Neural crest cell (in vitro differentiated cells): ENCODE data around the gene DHX40. TPM values are rescaled to one million over a fixed set of nuclear protein-coding genes. Genes with fewer than 3 reads are reported as not detected.
A peak's percentile ranks its signal among the peaks of the same experiment; 100 is the strongest.
"Not testable (repeated sequence)": the region's sequence is repeated elsewhere in the genome, so short reads cannot be mapped to it uniquely, and the experiment has no call there.

Source experiments
- DNase-seq: peaks from one replicate; pipeline ENCODE4 v3.0.0; 2021; ENCODE audit warnings: low read depth, mixed read lengths, low spot score
- H3K27ac Mint-ChIP-seq: one replicate; pipeline ENCODE4 v1.8.0; 2021; ENCODE audit warnings: mild to moderate bottlenecking, mixed read lengths; ENCODE audit not compliant: unreplicated experiment
- H3K27me3 Mint-ChIP-seq: 2 replicates; pipeline ENCODE4 v1.8.0; 2021; ENCODE audit warnings: low read depth, mild to moderate bottlenecking, mixed read lengths
- H3K36me3 Mint-ChIP-seq: 2 replicates; pipeline ENCODE4 v1.8.0; 2021; ENCODE audit warnings: low read depth, mild to moderate bottlenecking, mixed read lengths
- H3K4me1 Mint-ChIP-seq: 2 replicates; pipeline ENCODE4 v1.8.0; 2021; ENCODE audit warnings: mixed read lengths
- H3K4me3 Mint-ChIP-seq: one replicate; pipeline ENCODE4 v1.8.0; 2021; ENCODE audit warnings: mild to moderate bottlenecking, mixed read lengths
- H3K9me3 Mint-ChIP-seq: 2 replicates; pipeline ENCODE4 v1.8.0; 2021; ENCODE audit warnings: mixed read lengths
- CTCF ChIP-seq: fragments of 200-600 bp; sonication (generic); conservative IDR thresholded peaks from 2 replicates; pipeline ENCODE4 v1.5.0; 2021; ENCODE audit warnings: antibody characterized with exemption, mild to moderate bottlenecking
- total RNA-seq: library from RNA; stranded (reverse); gene quantifications from 2 replicates; pipeline ENCODE4 v1.2.1, GENCODE V29; 2021

The DHX40 gene
- total RNA-seq, 1 donor from 2014 or later, result 54.0 TPM

DNA sequence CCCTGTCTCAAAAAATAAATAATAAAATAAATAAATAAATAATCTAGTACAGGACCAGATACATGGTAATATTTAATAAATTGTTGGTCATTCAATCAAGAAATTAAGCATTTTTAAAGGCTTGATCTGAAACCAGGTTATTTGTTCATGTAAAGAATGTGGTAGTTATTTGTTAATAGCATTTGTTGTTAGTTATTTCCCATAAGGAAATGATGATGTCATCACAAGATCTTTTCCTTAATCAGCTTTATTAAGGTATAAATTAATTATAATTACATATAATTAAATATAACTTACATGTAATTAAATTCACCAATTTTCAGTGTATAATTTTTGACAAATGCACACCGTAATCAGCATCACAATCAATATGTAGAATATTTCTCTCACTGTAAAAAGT is 19.5 kb upstream of the DHX40 start:
- TF ChIP-seq CTCF, result no peak
- H3K4me1 Mint-ChIP-seq, result peaks cover 17% of the 10 kb centered on the region
- H3K4me3 Mint-ChIP-seq, result no peak overlapping the region
- H3K9me3 Mint-ChIP-seq, result no peaks in the 10 kb centered on the region
- H3K36me3 Mint-ChIP-seq, result no peaks in the 10 kb centered on the region
- H3K27me3 Mint-ChIP-seq, result peaks cover 18% of the 10 kb centered on the region
- H3K27ac Mint-ChIP-seq, result no peak overlapping the region
- no peak for DNase-seq

DNA sequence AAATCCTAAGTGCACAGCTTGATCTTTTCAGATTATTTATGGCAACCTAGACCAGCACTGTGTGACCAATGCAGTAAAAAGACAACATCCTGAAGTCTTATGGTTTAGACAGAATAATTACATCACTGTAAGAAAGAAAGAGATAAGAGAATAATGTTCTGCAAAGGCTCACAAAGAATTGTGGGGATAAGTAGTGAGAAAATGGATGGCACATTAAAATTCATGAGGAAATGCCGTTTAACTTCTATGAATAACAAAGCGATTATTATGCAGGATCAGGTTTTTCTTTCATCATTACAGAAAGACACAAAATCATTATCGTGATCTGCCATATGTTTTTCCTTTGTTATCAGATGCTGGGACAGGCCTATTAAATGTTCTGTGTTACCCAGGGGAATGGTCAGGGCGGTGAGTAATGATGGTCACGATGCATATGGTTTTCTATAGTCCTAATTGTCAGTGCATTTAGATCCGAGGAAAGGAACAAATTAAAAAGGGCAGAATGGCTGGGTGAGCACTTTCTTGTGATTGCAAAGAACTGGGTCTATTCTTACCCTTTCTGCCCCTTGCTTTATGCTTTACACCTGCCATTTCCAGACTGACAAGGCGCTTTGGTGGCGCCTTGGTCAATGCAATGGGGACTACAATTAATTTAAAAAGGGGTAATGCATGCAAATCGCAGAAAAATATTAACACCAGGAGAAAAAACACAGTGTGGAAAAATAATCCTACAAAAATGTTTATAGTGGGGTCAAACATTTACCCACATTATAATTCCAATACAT is 18.1 kb upstream of the DHX40 start:
- no peak for TF ChIP-seq CTCF
- Mint-ChIP-seq H3K36me3 (no peaks in the 10 kb centered on the region), H3K9me3 (no peaks in the 10 kb centered on the region), H3K4me1 (peaks cover 17% of the 10 kb centered on the region), H3K27ac (no peak overlapping the region), H3K4me3 (no peak overlapping the region), H3K27me3 (peaks cover 10% of the 10 kb centered on the region)
- DNase-seq, result no peak

GRCh38 chr17:59548985-59549384 is 16.4 kb upstream of the DHX40 start:
- H3K9me3 Mint-ChIP-seq, H3K4me3 Mint-ChIP-seq, DNase-seq, H3K36me3 Mint-ChIP-seq, H3K27me3 Mint-ChIP-seq, H3K27ac Mint-ChIP-seq: not testable (repeated sequence)
- H3K4me1 Mint-ChIP-seq, result peaks cover 17% of the 10 kb centered on the region

DNA sequence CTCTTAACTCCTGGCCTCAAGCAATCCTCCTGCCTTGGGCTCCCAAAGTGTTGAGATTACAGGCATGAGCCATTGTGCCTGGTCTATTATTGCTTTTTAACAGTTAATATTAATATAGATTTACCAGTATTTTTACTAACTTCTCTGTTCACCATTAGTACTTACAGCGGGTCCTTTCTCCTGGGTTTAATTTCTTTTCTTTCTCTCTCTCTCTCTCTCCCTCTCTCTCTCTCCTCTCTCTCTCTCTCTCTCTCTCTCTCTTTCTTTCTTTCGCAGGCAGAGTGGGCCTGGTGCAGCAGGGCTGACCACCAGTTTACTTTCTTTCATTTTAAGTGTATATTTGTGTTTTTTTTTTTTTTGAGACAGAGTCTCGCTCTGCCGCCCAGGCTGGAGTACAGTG is 14.7 kb upstream of the DHX40 start:
- Mint-ChIP-seq H3K4me1 (peaks cover 17% of the 10 kb centered on the region), H3K4me3 (no peak overlapping the region), H3K9me3 (no peaks in the 10 kb centered on the region), H3K27me3 (peaks cover 16% of the 10 kb centered on the region), H3K36me3 (no peaks in the 10 kb centered on the region), H3K27ac (no peak overlapping the region)
- TF ChIP-seq CTCF, result no peak
- no peak for DNase-seq

GRCh38 chr17:59558039-59558438 is 7.4 kb upstream of the DHX40 start:
- Mint-ChIP-seq H3K9me3 (no peaks in the 10 kb centered on the region), H3K27me3 (peaks cover 26% of the 10 kb centered on the region), H3K4me1 (no peaks in the 10 kb centered on the region), H3K4me3 (no peak overlapping the region), H3K27ac (no peak overlapping the region), H3K36me3 (no peaks in the 10 kb centered on the region)
- DNase-seq, result no peak
- TF ChIP-seq CTCF, result no peak

DNA sequence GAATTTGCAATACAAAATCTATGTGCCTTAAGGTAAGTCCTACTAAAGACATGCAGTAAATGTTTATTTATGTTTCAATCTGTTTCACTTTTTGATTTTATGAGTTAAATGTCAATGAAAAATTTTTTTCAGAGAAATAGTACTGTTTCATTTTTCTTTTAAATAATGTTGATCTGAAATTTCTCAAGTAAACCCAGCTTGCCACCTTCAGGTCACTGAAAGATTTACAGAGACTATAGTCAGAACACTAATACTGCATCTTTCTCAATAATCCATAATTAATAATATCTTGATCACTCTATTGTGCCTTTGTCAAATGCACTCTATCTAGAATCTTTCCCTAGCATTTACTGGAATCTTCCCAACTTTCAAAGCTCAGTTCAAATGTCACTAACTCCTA is 6.5 kb upstream of the DHX40 start:
- no peak overlapping the region for H3K4me3 Mint-ChIP-seq

More for the DNA sequence above, 6.5 kb upstream of the DHX40 start:
- peaks cover 2% of the 10 kb centered on the region for H3K9me3 Mint-ChIP-seq
- peak; percentile 45 for TF ChIP-seq CTCF
- H3K4me1 Mint-ChIP-seq, result no peaks in the 10 kb centered on the region
- DNase-seq, result no peak
- no peaks in the 10 kb centered on the region for H3K36me3 Mint-ChIP-seq
- peaks cover 23% of the 10 kb centered on the region for H3K27me3 Mint-ChIP-seq
- H3K27ac Mint-ChIP-seq, result no peak overlapping the region
